Esophagus squamous epithelium (tissue), 5 donors: ENCODE results near the gene HSD17B7. TPM values are rescaled to one million over a fixed set of nuclear protein-coding genes. Genes with fewer than 3 reads are reported as not detected.

ENCODE experiments used
- DNase-seq: peaks from one replicate; lab custom pipeline; 2025; lab: John Stamatoyannopoulos, UW
- H3K27ac ChIP-seq, 4 donors: fragments of 200-600 bp; sonication (generic); one replicate each; pipeline ENCODE4 v1.5.1; 2016 to 2019; ENCODE audit warnings: mild to moderate bottlenecking in 1 of 4
- H3K27me3 ChIP-seq, 4 donors: fragments of 200-600 bp; sonication (generic); 1 replicate in 3 of 4; 2 replicates in 1 of 4; pipeline versions ENCODE4 v1.5.1 to v1.6.0; 2017 to 2021; ENCODE audit warnings: antibody characterized with exemption in 1 of 4
- H3K36me3 ChIP-seq, 3 donors: fragments of 200-600 bp; sonication (generic); one replicate each; pipeline ENCODE4 v1.5.1; 2016 to 2019
- H3K4me1 ChIP-seq, 3 donors: fragments of 200-600 bp; sonication (generic); one replicate each; pipeline ENCODE4 v1.5.1; 2017 to 2019
- H3K4me3 ChIP-seq, 4 donors: fragments of 200-600 bp; sonication (generic); 1 replicate in 3 of 4; 2 replicates in 1 of 4; pipeline ENCODE4 v1.5.1; 2016 to 2019; ENCODE audit warnings: mild to moderate bottlenecking in 2 of 4, moderate library complexity in 1 of 4
- H3K9me3 ChIP-seq, 3 donors: fragments of 200-600 bp; sonication (generic); one replicate each; pipeline ENCODE4 v1.5.1; 2016 to 2019
- CTCF ChIP-seq, 6 experiments: fragments of 450-650 bp in 4 of 6; fragments of 200-600 bp in 2 of 6; sonication (generic) in 2 of 6; IDR thresholded peaks; one replicate each; pipeline ENCODE4 v1.5.1; 2016 to 2019; ENCODE audit warnings: antibody characterized with exemption in 6 of 6, mild to moderate bottlenecking in 4 of 6, moderate library complexity in 4 of 6
- POLR2A ChIP-seq, 4 donors: fragments of 450-650 bp; IDR thresholded peaks; one replicate each; pipeline ENCODE4 v1.6.1; 2017; ENCODE audit warnings: antibody characterized with exemption in 4 of 4, mild to moderate bottlenecking in 4 of 4, moderate library complexity in 3 of 4
- WGBS, 2 donors: methylation state at CpG; one replicate each; pipeline ENCODE4 v1.1.5; 2018; 5-methylcytosine and 5-hydroxymethylcytosine counted together
- intact Hi-C: fragments of 100-400 bp; cut with DNase I; formaldehyde crosslinking; loops from one replicate; pipeline ENCODE4 v1.15.0; 2022
- total RNA-seq, 4 donors: library from RNA; depleted of rRNA; stranded (reverse); fragments of >200 nt; gene quantifications; one replicate each; pipeline ENCODE4 v1.1.0, GENCODE V29; 2016
- donor health status: DM: yes; HTN: yes; CAD: no.

Gene HSD17B7
- total RNA-seq, 4 donors from 2014 or later: 15.7 to 28.4 (median 21.6) TPM

GRCh38 chr1:162753998-162754585 lies 36.4 kb upstream of the HSD17B7 start:
- H3K4me1 ChIP-seq: peaks cover 0 to 13% (median 0%) of the 10 kb centered on the region in 3 donors
- no peak overlapping the region for H3K27ac ChIP-seq
- H3K36me3 ChIP-seq: peaks cover 0 to 21% (median 0%) of the 10 kb centered on the region in 3 donors
- H3K27me3 ChIP-seq: no peaks in the 10 kb centered on the region
- DNase-seq: no peak
- no peaks in the 10 kb centered on the region for H3K9me3 ChIP-seq
- TF ChIP-seq CTCF (IDR thresholded peaks at IDR 0.05) (no peak), POLR2A (IDR thresholded peaks at IDR 0.05) (no peak)
- intact Hi-C loops: no loop called here
- no peak overlapping the region for H3K4me3 ChIP-seq
- WGBS, 2 donors: 82 to 92% methylated on average over 1 of the region's 1 CpG

GRCh38 chr1:162755306-162755705 lies 35.2 kb upstream of the HSD17B7 start:
- H3K36me3 ChIP-seq: peaks cover 0 to 21% (median 0%) of the 10 kb centered on the region in 3 donors
- intact Hi-C loops: no loop called here
- no peaks in the 10 kb centered on the region for H3K27me3 ChIP-seq
- H3K4me3 ChIP-seq: no peak overlapping the region
- H3K9me3 ChIP-seq: no peaks in the 10 kb centered on the region
- H3K27ac ChIP-seq: no peak overlapping the region
- DNase-seq: no peak
- 59 to 68% methylated on average over 2 to 3 of the region's 3 CpGs for WGBS, 2 donors
- peaks cover 0 to 13% (median 0%) of the 10 kb centered on the region in 3 donors for H3K4me1 ChIP-seq
- TF ChIP-seq CTCF (IDR thresholded peaks at IDR 0.05): no peak
- no peak for TF ChIP-seq POLR2A (IDR thresholded peaks at IDR 0.05)

- no peaks in the 10 kb centered on the region for H3K27me3 ChIP-seq
- no peaks in the 10 kb centered on the region for H3K9me3 ChIP-seq
- H3K36me3 ChIP-seq: peaks cover 0 to 27% (median 0%) of the 10 kb centered on the region in 3 donors
- intact Hi-C loops: no loop called here
- peak overlapping the region in 2 of 4 donors; percentile 21 to 29 for H3K27ac ChIP-seq
- H3K4me1 ChIP-seq: peaks cover 0 to 13% (median 0%) of the 10 kb centered on the region in 3 donors
- 46 to 58% methylated on average over 5 of the region's 5 CpGs for WGBS, 2 donors
- no peak for DNase-seq
- H3K4me3 ChIP-seq: no peak overlapping the region
- no peak for TF ChIP-seq POLR2A (IDR thresholded peaks at IDR 0.05)
- TF ChIP-seq CTCF (IDR thresholded peaks at IDR 0.05): no peak
These were observed 34.0 kb upstream of the HSD17B7 start for GRCh38 chr1:162756523-162756922.

GRCh38 chr1:162757476-162757875 lies 33.0 kb upstream of the HSD17B7 start:
- no peak for TF ChIP-seq CTCF (IDR thresholded peaks at IDR 0.05)
- TF ChIP-seq POLR2A (IDR thresholded peaks at IDR 0.05): no peak
- DNase-seq: no peak
- WGBS, 2 donors: 24 to 33% methylated on average over 1 of the region's 1 CpG
- Histone ChIP-seq H3K27ac (peak overlapping the region in 1 of 4 donors; percentile 21), H3K4me3 (no peak overlapping the region), H3K4me1 (peaks cover 0 to 13% (median 0%) of the 10 kb centered on the region in 3 donors), H3K36me3 (peaks cover 0 to 27% (median 0%) of the 10 kb centered on the region in 3 donors), H3K27me3 (no peaks in the 10 kb centered on the region), H3K9me3 (no peaks in the 10 kb centered on the region)
- intact Hi-C loops: no loop called here

- Histone ChIP-seq H3K4me3 (no peak overlapping the region), H3K27me3 (no peaks in the 10 kb centered on the region), H3K9me3 (no peaks in the 10 kb centered on the region), H3K27ac (no peak overlapping the region), H3K36me3 (peaks cover 0 to 19% (median 0%) of the 10 kb centered on the region in 3 donors), H3K4me1 (no peaks in the 10 kb centered on the region)
- WGBS, 2 donors: 78 to 81% methylated on average over 1 of the region's 1 CpG
- no peak for TF ChIP-seq CTCF (IDR thresholded peaks at IDR 0.05)
- no peak for TF ChIP-seq POLR2A (IDR thresholded peaks at IDR 0.05)
- no peak for DNase-seq
- intact Hi-C loops: no loop called here
These were observed 24.7 kb upstream of the HSD17B7 start for GRCh38 chr1:162765788-162766187.
